HL-60 (cell line): ENCODE data around the gene PRKD1.

Experiments
- DNase-seq, 2 experiments: peaks; one replicate each; pipeline ENCODE4 v3.0.0-alpha.2; 2010 to 2020; ENCODE audit warnings: low read depth in 1 of 2, low spot score in 1 of 2
- H3K27ac ChIP-seq: fragments of 250-450 bp; sonication (Bioruptor Pico); replicated peaks from 2 replicates; pipeline ENCODE4 v1.5.1; 2020; ENCODE audit warnings: mild to moderate bottlenecking, moderate library complexity
- H3K27me3 ChIP-seq: fragments of 250-450 bp; sonication (Bioruptor Pico); 2 replicates; pipeline ENCODE4 v1.5.1; 2021; ENCODE audit warnings: mild to moderate bottlenecking, moderate library complexity; ENCODE audit not compliant: insufficient read depth, poor library complexity, severe bottlenecking
- H3K4me3 ChIP-seq: replicated peaks from 2 replicates; pipeline ENCODE4 v1.5.1; 2011; ENCODE audit warnings: mild to moderate bottlenecking, control low read depth, low read length; ENCODE audit not compliant: insufficient read depth
- GABPA ChIP-seq: IDR thresholded peaks from 2 replicates; pipeline ENCODE4 v1.6.1; 2012; ENCODE audit warnings: low read depth
- POLR2AphosphoS5 ChIP-seq: IDR thresholded peaks from 2 replicates; pipeline ENCODE4 v1.6.1; 2012; ENCODE audit warnings: low read depth
- SPI1 ChIP-seq: IDR thresholded peaks from 2 replicates; pipeline ENCODE4 v1.6.1; 2012; ENCODE audit warnings: low read depth, mild to moderate bottlenecking, borderline replicate concordance
- TF ChIP-seq, protein P1 (sequence below): IDR thresholded peaks from 2 replicates; pipeline ENCODE4 v1.6.1; 2012; ENCODE audit warnings: low read depth; ENCODE audit not compliant: insufficient replicate concordance
- TF ChIP-seq, protein P2 (sequence below): IDR thresholded peaks from one replicate; pipeline ENCODE4 v1.5.1; 2011; ENCODE audit warnings: low read length, control low read depth, inconsistent platforms; ENCODE audit not compliant: insufficient read depth

Gene PRKD1

DNA sequence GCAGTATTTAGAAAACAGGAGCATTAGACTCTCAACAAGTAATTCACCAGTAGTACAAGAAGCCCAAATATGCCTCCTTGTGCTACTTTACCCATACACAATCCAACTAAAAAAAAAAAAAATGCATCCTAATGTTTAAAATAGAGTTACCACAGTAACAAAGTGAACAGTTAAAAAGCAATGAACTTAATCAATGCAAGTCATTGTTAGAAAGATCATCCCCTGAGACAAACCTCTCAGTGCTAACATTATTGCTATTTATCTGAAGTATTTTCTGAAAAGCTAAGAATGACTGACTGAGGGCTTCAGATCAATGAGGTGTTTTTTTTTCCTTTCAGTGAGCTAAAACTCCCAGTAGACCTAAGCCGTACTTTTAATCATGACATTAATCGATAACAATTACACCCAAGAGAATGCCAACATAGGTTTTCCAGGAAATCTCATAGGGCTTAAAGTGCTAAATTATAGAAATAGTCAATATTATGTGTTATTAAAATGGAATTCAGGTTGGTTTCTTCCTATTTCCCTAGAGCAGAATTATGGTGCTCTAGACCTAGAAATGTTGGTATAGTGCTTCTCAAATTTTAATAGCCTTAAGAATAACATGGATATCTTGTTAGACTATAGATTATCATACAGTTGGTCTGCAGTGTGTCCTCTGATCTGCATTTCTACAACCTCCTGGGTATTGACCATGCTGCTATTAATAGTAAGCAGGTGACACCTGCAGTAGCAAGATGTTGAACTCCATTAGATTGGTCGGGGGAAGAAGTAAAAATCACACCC lies 123.0 kb downstream of the PRKD1 start:
- no peak for TF ChIP-seq GABPA
- TF ChIP-seq, protein P1, sequence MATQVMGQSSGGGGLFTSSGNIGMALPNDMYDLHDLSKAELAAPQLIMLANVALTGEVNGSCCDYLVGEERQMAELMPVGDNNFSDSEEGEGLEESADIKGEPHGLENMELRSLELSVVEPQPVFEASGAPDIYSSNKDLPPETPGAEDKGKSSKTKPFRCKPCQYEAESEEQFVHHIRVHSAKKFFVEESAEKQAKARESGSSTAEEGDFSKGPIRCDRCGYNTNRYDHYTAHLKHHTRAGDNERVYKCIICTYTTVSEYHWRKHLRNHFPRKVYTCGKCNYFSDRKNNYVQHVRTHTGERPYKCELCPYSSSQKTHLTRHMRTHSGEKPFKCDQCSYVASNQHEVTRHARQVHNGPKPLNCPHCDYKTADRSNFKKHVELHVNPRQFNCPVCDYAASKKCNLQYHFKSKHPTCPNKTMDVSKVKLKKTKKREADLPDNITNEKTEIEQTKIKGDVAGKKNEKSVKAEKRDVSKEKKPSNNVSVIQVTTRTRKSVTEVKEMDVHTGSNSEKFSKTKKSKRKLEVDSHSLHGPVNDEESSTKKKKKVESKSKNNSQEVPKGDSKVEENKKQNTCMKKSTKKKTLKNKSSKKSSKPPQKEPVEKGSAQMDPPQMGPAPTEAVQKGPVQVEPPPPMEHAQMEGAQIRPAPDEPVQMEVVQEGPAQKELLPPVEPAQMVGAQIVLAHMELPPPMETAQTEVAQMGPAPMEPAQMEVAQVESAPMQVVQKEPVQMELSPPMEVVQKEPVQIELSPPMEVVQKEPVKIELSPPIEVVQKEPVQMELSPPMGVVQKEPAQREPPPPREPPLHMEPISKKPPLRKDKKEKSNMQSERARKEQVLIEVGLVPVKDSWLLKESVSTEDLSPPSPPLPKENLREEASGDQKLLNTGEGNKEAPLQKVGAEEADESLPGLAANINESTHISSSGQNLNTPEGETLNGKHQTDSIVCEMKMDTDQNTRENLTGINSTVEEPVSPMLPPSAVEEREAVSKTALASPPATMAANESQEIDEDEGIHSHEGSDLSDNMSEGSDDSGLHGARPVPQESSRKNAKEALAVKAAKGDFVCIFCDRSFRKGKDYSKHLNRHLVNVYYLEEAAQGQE: no peak
- TF ChIP-seq POLR2AphosphoS5: no peak
- TF ChIP-seq SPI1: no peak
- TF ChIP-seq, protein P2, sequence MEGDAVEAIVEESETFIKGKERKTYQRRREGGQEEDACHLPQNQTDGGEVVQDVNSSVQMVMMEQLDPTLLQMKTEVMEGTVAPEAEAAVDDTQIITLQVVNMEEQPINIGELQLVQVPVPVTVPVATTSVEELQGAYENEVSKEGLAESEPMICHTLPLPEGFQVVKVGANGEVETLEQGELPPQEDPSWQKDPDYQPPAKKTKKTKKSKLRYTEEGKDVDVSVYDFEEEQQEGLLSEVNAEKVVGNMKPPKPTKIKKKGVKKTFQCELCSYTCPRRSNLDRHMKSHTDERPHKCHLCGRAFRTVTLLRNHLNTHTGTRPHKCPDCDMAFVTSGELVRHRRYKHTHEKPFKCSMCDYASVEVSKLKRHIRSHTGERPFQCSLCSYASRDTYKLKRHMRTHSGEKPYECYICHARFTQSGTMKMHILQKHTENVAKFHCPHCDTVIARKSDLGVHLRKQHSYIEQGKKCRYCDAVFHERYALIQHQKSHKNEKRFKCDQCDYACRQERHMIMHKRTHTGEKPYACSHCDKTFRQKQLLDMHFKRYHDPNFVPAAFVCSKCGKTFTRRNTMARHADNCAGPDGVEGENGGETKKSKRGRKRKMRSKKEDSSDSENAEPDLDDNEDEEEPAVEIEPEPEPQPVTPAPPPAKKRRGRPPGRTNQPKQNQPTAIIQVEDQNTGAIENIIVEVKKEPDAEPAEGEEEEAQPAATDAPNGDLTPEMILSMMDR: no peak
- DNase-seq: no peak
- Histone ChIP-seq H3K27me3 (no peaks in the 10 kb centered on the region), H3K4me3 (no peak overlapping the region), H3K27ac (no peak overlapping the region)

DNA sequence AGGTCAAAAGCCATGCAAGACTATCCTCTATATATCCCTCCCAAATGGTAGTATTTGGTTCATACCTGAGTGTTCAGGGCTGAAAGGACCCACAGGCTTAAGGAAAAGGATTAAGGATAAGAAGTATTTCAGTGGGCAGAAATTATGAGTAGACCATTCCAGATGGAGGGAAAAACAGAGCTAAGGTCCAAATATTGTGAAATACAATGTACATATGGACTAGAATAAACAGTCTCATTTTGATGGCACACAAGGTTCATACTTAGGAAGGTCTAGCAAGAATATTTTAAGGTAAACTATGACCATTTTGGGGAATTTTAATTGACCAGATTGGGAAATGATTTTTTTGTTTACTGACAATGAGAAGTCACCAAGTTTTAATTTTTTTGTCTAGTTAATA lies 124.6 kb downstream of the PRKD1 start:
- H3K4me3 ChIP-seq: no peak overlapping the region
- no peak for TF ChIP-seq SPI1
- TF ChIP-seq, protein P1: no peak
- no peak for TF ChIP-seq GABPA
- TF ChIP-seq, protein P2: no peak
- no peak for TF ChIP-seq POLR2AphosphoS5
- H3K27me3 ChIP-seq: no peaks in the 10 kb centered on the region

DNA sequence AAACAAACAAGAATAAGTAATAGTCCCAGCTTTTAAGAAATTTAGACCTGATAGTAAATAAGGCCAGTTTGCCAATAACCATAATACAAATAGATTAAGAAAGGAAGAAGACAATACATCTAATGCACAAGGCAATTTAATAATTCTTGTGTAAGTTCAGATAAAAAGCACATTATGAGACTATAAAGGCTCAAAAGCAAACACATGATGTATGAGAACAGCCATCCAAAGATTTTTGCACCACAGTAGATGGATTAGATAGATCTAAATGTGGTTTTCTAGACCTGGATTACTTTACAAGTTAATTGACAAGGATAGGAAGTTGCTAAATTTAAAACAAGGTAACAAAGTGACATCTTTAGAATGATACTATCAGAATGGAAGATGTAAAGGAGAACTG lies 125.4 kb downstream of the PRKD1 start:
- DNase-seq: no peak
- no peak overlapping the region for H3K4me3 ChIP-seq
- TF ChIP-seq, protein P1: no peak
- TF ChIP-seq GABPA (no peak), SPI1 (no peak), POLR2AphosphoS5 (no peak)
- TF ChIP-seq, protein P2: no peak

More for the DNA sequence above, 124.6 kb downstream of the PRKD1 start:
- no peak for DNase-seq
- H3K27ac ChIP-seq: no peak overlapping the region

More for the DNA sequence above, 125.4 kb downstream of the PRKD1 start:
- H3K27me3 ChIP-seq: no peaks in the 10 kb centered on the region
- H3K27ac ChIP-seq: no peak overlapping the region
